HepG2 (cell line): ENCODE measurements around the gene PKP3. TPM values are rescaled to one million over a fixed set of nuclear protein-coding genes. Genes with fewer than 3 reads are reported as not detected.
A peak's percentile ranks its signal among the peaks of the same experiment; 100 is the strongest.

Experiments used
- ATAC-seq: fragments of 200-7000 bp; cut with Tn5 transposase; 3 replicates; pipeline ENCODE4 v1.9.1; 2020; ENCODE audit warnings: mild to moderate bottlenecking, moderate library complexity
- BruUV-seq: library from RNA; stranded (reverse); fragments of 400-500 nt; replicated peaks from 2 replicates; lab custom pipeline; 2021; lab: Mats Ljungman, UMichigan
- CTCF ChIA-PET: fragments of 300-600 bp; formaldehyde crosslinking; extraction: SDS; loops from one replicate; lab custom pipeline; 2021; ENCODE audit warnings: low total read pairs, inconsistent platforms, low intra/inter-chr PET ratio; lab: Yijun Ruan, JAX
- POLR2A ChIA-PET: fragments of 350-600 bp; sonication (Branson Sonifier 250); formaldehyde crosslinking; loops from one replicate; lab custom pipeline; 2020; ENCODE audit warnings: antibody characterized with exemption, inconsistent platforms; lab: Yijun Ruan, JAX
- DNase-seq: peaks from one replicate; pipeline ENCODE4 v3.0.0-alpha.2; 2015; ENCODE audit warnings: low spot score
- FAIRE-seq: peaks from 3 replicates; lab custom pipeline; 2011; peaks lifted over from hg19 to GRCh38; lab: Jason Lieb, UNC
- H2AFZ ChIP-seq: one replicate; pipeline ENCODE4 v1.6.1; 2011; ENCODE audit warnings: low read length, inconsistent platforms
- H3K27ac ChIP-seq: fragments of 300-600 bp; 3 replicates; pipeline ENCODE4 v1.8.0; 2011; ENCODE audit warnings: mixed run types, mild to moderate bottlenecking, mixed read lengths, low read length, inconsistent platforms; ENCODE audit not compliant: insufficient read depth; ENCODE audit errors: extremely low read length
- H3K27me3 ChIP-seq, 2 experiments: fragments of 200-600 bp in 1 of 2; 2 replicates in 1 of 2; 3 replicates in 1 of 2; pipeline versions ENCODE4 v1.6.0 to v1.8.0; 2011; ENCODE audit warnings: low read length in 2 of 2, mild to moderate bottlenecking in 2 of 2, moderate library complexity in 2 of 2, inconsistent platforms in 1 of 2; ENCODE audit not compliant: insufficient read depth in 2 of 2, control insufficient read depth in 1 of 2
- H3K36me3 ChIP-seq, 2 experiments: fragments of 200-600 bp in 1 of 2; replicated peaks in 1 of 2; 2 replicates in 1 of 2; 3 replicates in 1 of 2; pipeline versions ENCODE4 v1.5.1 to v1.8.0; 2011; ENCODE audit warnings: low read length in 2 of 2, inconsistent platforms in 1 of 2; ENCODE audit not compliant: insufficient read depth in 2 of 2, control insufficient read depth in 1 of 2
- H3K4me1 ChIP-seq: 2 replicates; pipeline ENCODE4 v1.5.1; 2012; ENCODE audit warnings: low read length, inconsistent platforms; ENCODE audit not compliant: insufficient read depth
- H3K4me2 ChIP-seq: 2 replicates; pipeline ENCODE4 v1.6.0; 2011; ENCODE audit warnings: low read depth, low read length, inconsistent platforms
- H3K4me3 ChIP-seq, 3 experiments: fragments of 200-600 bp in 1 of 3; sonication (generic), shearing (Covaris generic) in 1 of 3; replicated peaks in 1 of 3; 2 replicates each; pipeline ENCODE4 v1.5.1; 2011 to 2016; ENCODE audit warnings: low read length in 3 of 3, inconsistent platforms in 2 of 3, low read depth in 2 of 3, mild to moderate bottlenecking in 2 of 3, control low read depth in 1 of 3, mixed read lengths in 1 of 3; ENCODE audit not compliant: insufficient read depth in 1 of 3
- H3K79me2 ChIP-seq: one replicate; pipeline ENCODE4 v1.6.1; 2011; ENCODE audit warnings: low read length, inconsistent platforms; ENCODE audit not compliant: insufficient read depth
- H3K9ac ChIP-seq: 2 replicates; pipeline ENCODE4 v1.6.0; 2011; ENCODE audit warnings: mild to moderate bottlenecking, low read depth, low read length, inconsistent platforms; ENCODE audit not compliant: insufficient read depth
- H3K9me3 ChIP-seq: 2 replicates; pipeline ENCODE4 v1.5.1; 2012; ENCODE audit warnings: mild to moderate bottlenecking, low read length
- H4K20me1 ChIP-seq: 2 replicates; pipeline ENCODE4 v1.6.0; 2011; ENCODE audit warnings: inconsistent platforms, mild to moderate bottlenecking, low read length, moderate library complexity; ENCODE audit not compliant: insufficient read depth
- BHLHE40 ChIP-seq: IDR thresholded peaks from 2 replicates; pipeline ENCODE4 v1.6.1; 2011; ENCODE audit warnings: low read length, improper control_type of control experiment
- FOXK2 ChIP-seq: fragments of 450-650 bp; IDR thresholded peaks from 2 replicates; pipeline ENCODE4 v1.6.1; 2016
- IRX3 ChIP-seq: sonication (generic); formaldehyde crosslinking; IDR thresholded peaks from 2 replicates; pipeline ENCODE4 v1.8.1; 2023; ENCODE audit warnings: mild to moderate bottlenecking, low read depth, missing genetic modification reagents, borderline replicate concordance
- JUNB ChIP-seq: sonication (generic); formaldehyde crosslinking; IDR thresholded peaks from 2 replicates; pipeline ENCODE4 v1.8.0; 2022; ENCODE audit warnings: missing genetic modification reagents, mild to moderate bottlenecking, borderline replicate concordance
- POLR2A ChIP-seq, 2 experiments: IDR thresholded peaks; 2 replicates each; pipeline ENCODE4 v1.6.1; 2011; ENCODE audit warnings: low read depth in 2 of 2, low read length in 2 of 2, mild to moderate bottlenecking in 1 of 2, moderate library complexity in 1 of 2; ENCODE audit not compliant: insufficient read depth in 1 of 2
- TSC22D2 ChIP-seq: sonication (generic); formaldehyde crosslinking; IDR thresholded peaks from 2 replicates; pipeline ENCODE4 v1.5.1; 2020; ENCODE audit warnings: missing genetic modification reagents, mild to moderate bottlenecking, borderline replicate concordance
- ZFP41 ChIP-seq: sonication (generic); formaldehyde crosslinking; IDR thresholded peaks from 2 replicates; pipeline ENCODE4 v1.4.0; 2020; ENCODE audit warnings: mild to moderate bottlenecking, missing genetic modification reagents, borderline replicate concordance
- ZNF136 ChIP-seq: sonication (generic); formaldehyde crosslinking; IDR thresholded peaks from 2 replicates; pipeline ENCODE4 v1.8.1; 2022; ENCODE audit warnings: low read depth, mild to moderate bottlenecking, moderate library complexity, missing genetic modification reagents
- ZNF296 ChIP-seq: sonication (generic); formaldehyde crosslinking; conservative IDR thresholded peaks from 2 replicates; pipeline ENCODE4 v1.5.0; 2020; ENCODE audit warnings: mild to moderate bottlenecking, missing genetic modification reagents
- ZNF446 ChIP-seq: sonication (generic); formaldehyde crosslinking; IDR thresholded peaks from 2 replicates; pipeline ENCODE4 v1.5.0; 2020; ENCODE audit warnings: mild to moderate bottlenecking, missing genetic modification reagents
- ZNF556 ChIP-seq: sonication (generic); formaldehyde crosslinking; IDR thresholded peaks from 2 replicates; pipeline ENCODE4 v1.4.0; 2020; ENCODE audit warnings: mild to moderate bottlenecking, missing genetic modification reagents, borderline replicate concordance
- ZNF605 ChIP-seq: sonication (generic); formaldehyde crosslinking; IDR thresholded peaks from 2 replicates; pipeline ENCODE4 v1.8.0; 2022; ENCODE audit warnings: mild to moderate bottlenecking, missing genetic modification reagents
- ZNF761 ChIP-seq: sonication (generic); formaldehyde crosslinking; conservative IDR thresholded peaks from 2 replicates; pipeline ENCODE4 v1.4.0; 2020; ENCODE audit warnings: mild to moderate bottlenecking, missing genetic modification reagents
- ZNF891 ChIP-seq: sonication (generic); formaldehyde crosslinking; IDR thresholded peaks from 2 replicates; pipeline ENCODE4 v1.5.0; 2020; ENCODE audit warnings: mild to moderate bottlenecking, missing genetic modification reagents
- WGBS: methylation state at CpG from one replicate; pipeline ENCODE4 v1.1.6; 2017; ENCODE audit warnings: low lambda C conversion rate; 5-methylcytosine and 5-hydroxymethylcytosine counted together
- in situ Hi-C: cut with HindIII; loops from 2 replicates; pipeline ENCODE4 v1.10.0; 2017; ENCODE audit warnings: low pct_unique_long_range_greater_than_20kb; ENCODE audit not compliant: extremely low pct_ligation_motif_present
- intact Hi-C: fragments of 100-400 bp; cut with micrococcal nuclease; formaldehyde crosslinking; loops from one replicate; pipeline ENCODE4 v1.10.0; 2022; ENCODE audit not compliant: unreplicated experiment
- polyA plus RNA-seq, 8 experiments: library from polyadenylated mRNA; depleted of rRNA in 3 of 8; stranded (reverse) in 7 of 8; unstranded in 1 of 8; fragments of >200 nt; fragmentation: Illumina TruSeq in 4 of 8; extraction: Trizol in 4 of 8; gene quantifications; 2 replicates each; pipeline versions ENCODE4 v1.2.1 to v1.2.3, GENCODE V29; 2011 to 2016; ENCODE audit warnings: low read depth in 4 of 8, missing spikeins in 1 of 8, mixed read lengths in 1 of 8; ENCODE audit not compliant: insufficient read depth in 1 of 8
- total RNA-seq, 5 experiments: library from RNA; depleted of rRNA; stranded (reverse); fragments of >200 nt; fragmentation: Illumina TruSeq; extraction: Trizol; gene quantifications; 2 replicates each; pipeline ENCODE4 v1.2.3, GENCODE V29; 2016; ENCODE audit warnings: low read depth in 1 of 5
- TF ChIP-seq, protein P1 (sequence below): sonication (generic); formaldehyde crosslinking; IDR thresholded peaks from 2 replicates; pipeline ENCODE4 v1.8.0; 2022; ENCODE audit warnings: missing genetic modification reagents, mild to moderate bottlenecking, inconsistent platforms, borderline replicate concordance
- TF ChIP-seq, protein P2 (sequence below): sonication (generic); formaldehyde crosslinking; IDR thresholded peaks from 2 replicates; pipeline ENCODE4 v1.5.0; 2020; ENCODE audit warnings: missing genetic modification reagents

PKP3 gene
- total and polyA plus RNA-seq, 2 of the 13 experiments (the other 11 are each of a cell fraction or from before 2014, with no cell fraction given): 18.0 to 28.7 TPM

DNA sequence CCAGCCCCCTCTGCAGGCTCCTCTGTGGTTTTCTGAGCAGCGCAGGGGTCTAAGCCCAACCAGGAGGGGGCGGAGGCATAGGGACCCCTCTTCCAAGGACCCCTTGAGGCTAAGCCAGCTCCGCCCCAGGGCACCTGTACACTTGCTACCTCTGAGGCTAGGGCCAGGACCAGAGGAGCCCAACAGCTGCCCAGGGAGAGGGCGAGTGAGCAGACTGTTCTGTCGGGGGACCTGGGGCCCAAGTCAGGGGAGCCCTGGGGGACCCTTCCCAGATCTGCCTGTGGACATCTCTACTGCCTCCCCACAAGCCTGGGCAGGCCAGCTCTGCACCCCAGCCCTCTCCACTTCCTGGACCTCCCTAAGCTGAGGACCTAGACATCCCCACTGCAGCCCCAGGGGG is 23.0 kb upstream of the PKP3 start:
- peak overlapping the region in 1 of 3 experiments; percentile 83; a peak in 1 of 6 replicates for H3K4me3 ChIP-seq

More for the DNA sequence above, 23.0 kb upstream of the PKP3 start:
- Histone ChIP-seq H3K27me3 (peaks cover 4 to 20% of the 10 kb centered on the region in 2 experiments; a peak in 4 of 5 replicates), H3K27ac (no peak overlapping the region), H3K4me1 (peaks cover 56% of the 10 kb centered on the region), H3K9me3 (no peaks in the 10 kb centered on the region), H2AFZ (no peak overlapping the region), H3K79me2 (no peaks in the 10 kb centered on the region), H3K9ac (no peak overlapping the region), H4K20me1 (0 out of 2 replicates have a peak, but pooled peaks cover 4% of the 10 kb centered on the region), H3K36me3 (peaks cover 0 to 11% of the 10 kb centered on the region in 2 experiments; a peak in 2 of 5 replicates), H3K4me2 (peak overlapping the region; percentile 90)
- CTCF ChIA-PET: no interaction called here
- no peak for DNase-seq
- in situ Hi-C loops (no loop called here), intact Hi-C loops (no loop called here)
- ATAC-seq: no peak
- 94% methylated on average over 3 of the region's 5 CpGs for WGBS
- POLR2A ChIA-PET: interaction anchor here (1.0 to 1.9 kb wide), 2 partner anchors 74 to 165 kb away, joined by 4 to 5 read pairs; partner anchors contain the start of genes BET1L and RIC8A
- no peak for TF ChIP-seq ZNF761 (CRISPR knock-in tag)
- TF ChIP-seq JUNB (CRISPR knock-in tag): no peak
- TF ChIP-seq IRX3 (CRISPR knock-in tag): no peak
- no peak for TF ChIP-seq ZNF891
- no peak for TF ChIP-seq FOXK2
- TF ChIP-seq ZNF136 (CRISPR knock-in tag): no peak
- no peak for TF ChIP-seq ZNF446
- no peak for TF ChIP-seq ZNF605 (CRISPR knock-in tag)
- no peak for TF ChIP-seq ZNF296 (CRISPR knock-in tag)
- TF ChIP-seq TSC22D2 (CRISPR knock-in tag): no peak
- no peak for TF ChIP-seq POLR2A (IDR thresholded peaks at IDR 0.05; ENCODE audit: insufficient read depth in 1 of 2, low read depth in 2 of 2, low read length in 2 of 2)
- TF ChIP-seq ZNF556 (CRISPR knock-in tag): no peak
- no peak for TF ChIP-seq BHLHE40
- no peak for TF ChIP-seq ZFP41 (CRISPR knock-in tag)
- TF ChIP-seq, protein P1, sequence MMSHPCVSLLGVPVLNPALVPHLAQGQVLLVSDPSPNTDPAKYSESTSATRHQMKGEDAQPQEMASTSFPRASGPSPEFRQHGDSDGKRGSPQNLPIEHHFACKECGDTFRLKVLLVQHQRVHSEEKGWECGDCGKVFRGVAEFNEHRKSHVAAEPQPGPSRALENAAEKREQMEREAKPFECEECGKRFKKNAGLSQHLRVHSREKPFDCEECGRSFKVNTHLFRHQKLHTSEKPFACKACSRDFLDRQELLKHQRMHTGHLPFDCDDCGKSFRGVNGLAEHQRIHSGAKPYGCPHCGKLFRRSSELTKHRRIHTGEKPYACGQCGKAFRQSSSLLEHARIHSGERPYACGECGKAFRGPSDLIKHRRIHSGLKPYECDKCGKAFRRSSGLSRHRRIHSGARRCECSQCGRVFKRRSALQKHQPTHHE (CRISPR knock-in tag): no peak
- TF ChIP-seq, protein P2, sequence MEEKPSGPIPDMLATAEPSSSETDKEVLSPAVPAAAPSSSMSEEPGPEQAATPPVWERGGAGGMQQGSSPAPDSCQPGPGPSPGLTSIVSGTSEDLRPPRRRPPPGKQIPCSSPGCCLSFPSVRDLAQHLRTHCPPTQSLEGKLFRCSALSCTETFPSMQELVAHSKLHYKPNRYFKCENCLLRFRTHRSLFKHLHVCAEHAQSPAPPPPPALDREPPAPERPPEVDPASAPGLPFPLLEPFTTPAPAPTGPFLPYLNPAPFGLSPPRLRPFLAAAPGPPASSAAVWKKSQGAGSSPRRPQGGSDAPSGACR: no peak
- no peak for FAIRE-seq
- no TSS peak for BruUV-seq
